OCI-M1 (cell line): ENCODE results near the gene PDZK1.
A peak's percentile ranks its signal among the peaks of the same experiment; 100 is the strongest.
"Not testable (repeated sequence)": the region's sequence is repeated elsewhere in the genome, so short reads cannot be mapped to it uniquely, and the experiment has no call there.

Experiments
- DNase-seq: peaks from one replicate; lab custom pipeline; 2025; lab: John Stamatoyannopoulos, UW

PDZK1 gene

GRCh38 chr1:145707183-145707867 lies at the start of gene PDZK1:
PDZK1 (minus strand) TSS chr1:145707368; CDS start chr1:145688021, 19,347 bp downstream.
- no peak for DNase-seq

- DNase-seq, result no peak
Observed at GRCh38 chr1:145751491-145752037, 44.4 kb upstream of the PDZK1 start.

- DNase-seq, result no peak
Observed at GRCh38 chr1:145750426-145750825, 43.3 kb upstream of the PDZK1 start.

- peak; percentile 21 for DNase-seq
Observed at GRCh38 chr1:145747398-145748247, 40.5 kb upstream of the PDZK1 start.

- no peak for DNase-seq
Observed at GRCh38 chr1:145740269-145740668, 33.1 kb upstream of the PDZK1 start.

GRCh38 chr1:145736191-145736590 lies 29.0 kb upstream of the PDZK1 start:
- no peak for DNase-seq

GRCh38 chr1:145730900-145731299 lies 23.7 kb upstream of the PDZK1 start:
- no peak for DNase-seq

- no peak for DNase-seq
Observed at GRCh38 chr1:145730467-145730866, 23.3 kb upstream of the PDZK1 start.

GRCh38 chr1:145729666-145730436 lies 22.7 kb upstream of the PDZK1 start:
- no peak for DNase-seq

- no peak for DNase-seq
Observed at GRCh38 chr1:145729196-145729595, 22.0 kb upstream of the PDZK1 start.

GRCh38 chr1:145726193-145726592 lies 19.0 kb upstream of the PDZK1 start:
- DNase-seq, result not testable (repeated sequence)

GRCh38 chr1:145720878-145721671 lies 13.9 kb upstream of the PDZK1 start:
- DNase-seq, result peak; percentile 80

GRCh38 chr1:145720556-145720877 lies 13.3 kb upstream of the PDZK1 start:
- DNase-seq, result no peak

- no peak for DNase-seq
Observed at GRCh38 chr1:145719230-145720079, 12.3 kb upstream of the PDZK1 start, which contains the start of gene CD160. CD160 (plus strand) TSS chr1:145719499; CDS start chr1:145728328, 8,829 bp downstream.

GRCh38 chr1:145718465-145718864 lies 11.3 kb upstream of the PDZK1 start:
- not testable (repeated sequence) for DNase-seq

- no peak for DNase-seq
Observed at GRCh38 chr1:145717833-145718232, 10.7 kb upstream of the PDZK1 start.

- no peak for DNase-seq
Observed at GRCh38 chr1:145716641-145717345, 9.6 kb upstream of the PDZK1 start.

GRCh38 chr1:145714524-145715111 lies 7.5 kb upstream of the PDZK1 start:
- no peak for DNase-seq

GRCh38 chr1:145711213-145711651 lies 4.1 kb upstream of the PDZK1 start:
- DNase-seq, result no peak
